C4-2B (cell line): Measurements from ENCODE around the gene PRIM2.
"Not testable (repeated sequence)": the region's sequence is repeated elsewhere in the genome, so short reads cannot be mapped to it uniquely, and the experiment has no call there.

Source experiments
- CTCF ChIP-seq: fragments of 450-650 bp; conservative IDR thresholded peaks from 2 replicates; pipeline ENCODE4 v1.5.1; 2017; ENCODE audit warnings: mild to moderate bottlenecking
- ZFX ChIP-seq: fragments of 450-650 bp; IDR thresholded peaks from 2 replicates; pipeline ENCODE4 v1.6.1; 2017

- TF ChIP-seq CTCF, ZFX: not testable (repeated sequence)
These were observed 24.0 kb upstream of the PRIM2 start for GRCh38 chr6:57293472-57293871.
